ENCODE results near the gene THADA.

The THADA gene

DNA sequence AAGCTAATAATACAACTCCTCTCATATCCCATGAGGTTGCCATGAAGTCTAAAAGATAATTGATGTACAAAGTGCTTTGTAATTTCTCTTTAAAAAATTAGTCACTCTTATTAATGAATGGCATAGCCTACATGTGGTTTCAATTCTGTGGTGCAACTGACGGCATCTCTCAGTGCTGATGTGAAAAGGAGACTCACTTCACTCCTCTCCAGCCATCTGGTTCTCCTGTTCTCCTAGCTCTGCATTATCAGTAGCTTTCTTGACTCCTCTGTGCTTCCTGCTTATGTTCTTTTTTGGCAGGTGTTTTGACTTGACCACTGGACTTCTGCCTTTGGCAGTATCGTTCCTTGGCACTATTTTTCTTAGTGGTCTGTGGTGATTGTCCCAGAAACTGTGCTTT lies 234.6 kb downstream of the THADA start:
- TF ChIP-seq, protein P1, sequence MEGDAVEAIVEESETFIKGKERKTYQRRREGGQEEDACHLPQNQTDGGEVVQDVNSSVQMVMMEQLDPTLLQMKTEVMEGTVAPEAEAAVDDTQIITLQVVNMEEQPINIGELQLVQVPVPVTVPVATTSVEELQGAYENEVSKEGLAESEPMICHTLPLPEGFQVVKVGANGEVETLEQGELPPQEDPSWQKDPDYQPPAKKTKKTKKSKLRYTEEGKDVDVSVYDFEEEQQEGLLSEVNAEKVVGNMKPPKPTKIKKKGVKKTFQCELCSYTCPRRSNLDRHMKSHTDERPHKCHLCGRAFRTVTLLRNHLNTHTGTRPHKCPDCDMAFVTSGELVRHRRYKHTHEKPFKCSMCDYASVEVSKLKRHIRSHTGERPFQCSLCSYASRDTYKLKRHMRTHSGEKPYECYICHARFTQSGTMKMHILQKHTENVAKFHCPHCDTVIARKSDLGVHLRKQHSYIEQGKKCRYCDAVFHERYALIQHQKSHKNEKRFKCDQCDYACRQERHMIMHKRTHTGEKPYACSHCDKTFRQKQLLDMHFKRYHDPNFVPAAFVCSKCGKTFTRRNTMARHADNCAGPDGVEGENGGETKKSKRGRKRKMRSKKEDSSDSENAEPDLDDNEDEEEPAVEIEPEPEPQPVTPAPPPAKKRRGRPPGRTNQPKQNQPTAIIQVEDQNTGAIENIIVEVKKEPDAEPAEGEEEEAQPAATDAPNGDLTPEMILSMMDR (IDR thresholded peaks at IDR 0.05), result no peak

DNA sequence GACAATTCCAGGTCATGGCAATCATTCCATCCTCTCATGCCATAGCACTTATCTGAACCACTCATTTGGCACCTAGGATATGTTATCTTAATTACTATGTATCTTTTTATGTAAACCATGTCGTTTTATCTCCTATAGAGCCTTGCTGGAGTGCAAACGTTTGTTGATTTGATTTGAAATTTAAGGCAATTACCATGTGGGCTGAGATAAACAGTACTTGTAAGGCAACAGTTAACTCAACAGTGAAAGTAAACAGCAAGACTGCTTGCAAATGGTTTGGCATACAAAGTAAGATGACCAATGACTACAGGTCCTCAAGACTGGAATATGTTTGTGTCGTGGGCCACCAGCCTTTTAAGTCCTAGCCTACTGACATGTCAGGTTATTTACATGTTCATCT lies 235.7 kb downstream of the THADA start:
- TF ChIP-seq, protein P1 (IDR thresholded peaks at IDR 0.05), result no peak

DNA sequence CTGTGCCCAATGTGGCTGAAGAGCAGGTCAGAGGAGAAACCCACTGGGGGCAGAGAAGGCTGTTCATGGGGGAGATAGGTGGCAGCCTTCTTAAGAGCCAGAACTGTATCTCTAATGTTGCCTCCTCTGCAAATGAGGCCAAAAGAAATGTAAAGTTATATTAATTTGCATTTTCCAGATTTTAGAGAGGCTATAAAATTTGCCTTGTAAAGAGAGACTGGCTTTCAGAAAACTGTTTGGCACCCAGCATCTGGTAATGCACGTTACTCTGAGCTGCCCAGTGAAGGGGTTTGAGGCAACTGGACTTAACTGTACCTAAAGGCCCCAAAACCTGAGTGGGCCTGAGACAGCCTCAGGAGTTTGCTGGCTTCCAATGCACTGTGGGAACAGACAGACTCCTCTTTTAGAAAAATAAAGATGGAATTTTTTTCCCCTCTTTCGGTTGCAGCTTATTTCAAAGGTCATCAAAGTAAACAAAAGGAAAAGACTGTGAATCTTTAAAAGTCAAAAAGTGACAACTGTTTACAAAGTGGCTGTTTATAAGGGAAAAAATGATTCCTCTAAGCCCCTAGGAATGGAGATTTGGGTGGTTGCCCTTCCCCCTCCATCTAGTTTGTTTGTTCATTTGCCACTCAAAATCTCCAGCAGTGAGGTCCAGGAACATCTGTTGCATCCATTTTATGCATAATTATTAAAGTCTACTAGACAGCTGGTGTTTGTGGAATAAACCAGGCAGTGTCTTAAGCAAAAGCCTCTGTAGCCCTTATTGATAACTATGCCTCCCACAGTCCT lies 237.2 kb downstream of the THADA start:
- TF ChIP-seq, protein P1 (IDR thresholded peaks at IDR 0.05), result no peak

DNA sequence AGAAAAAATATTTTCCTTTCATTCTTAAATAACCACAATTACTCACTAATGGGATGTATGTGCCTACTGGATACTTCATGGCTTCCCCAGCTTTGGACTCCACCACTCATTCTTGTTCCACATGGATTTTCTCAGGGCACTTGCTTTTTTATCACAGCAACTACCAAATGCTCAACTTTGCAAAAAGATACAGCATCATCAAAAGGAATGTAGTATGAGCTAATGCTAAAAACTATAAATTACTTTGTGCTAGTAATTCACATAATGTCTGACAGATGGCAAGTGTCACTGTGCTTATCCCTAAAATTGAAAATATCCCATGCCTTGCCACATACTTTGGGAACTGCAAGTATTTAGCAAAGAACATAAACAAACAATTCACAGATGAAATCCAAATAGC lies 239.1 kb downstream of the THADA start:
- TF ChIP-seq, protein P1 (IDR thresholded peaks at IDR 0.05), result no peak

DNA sequence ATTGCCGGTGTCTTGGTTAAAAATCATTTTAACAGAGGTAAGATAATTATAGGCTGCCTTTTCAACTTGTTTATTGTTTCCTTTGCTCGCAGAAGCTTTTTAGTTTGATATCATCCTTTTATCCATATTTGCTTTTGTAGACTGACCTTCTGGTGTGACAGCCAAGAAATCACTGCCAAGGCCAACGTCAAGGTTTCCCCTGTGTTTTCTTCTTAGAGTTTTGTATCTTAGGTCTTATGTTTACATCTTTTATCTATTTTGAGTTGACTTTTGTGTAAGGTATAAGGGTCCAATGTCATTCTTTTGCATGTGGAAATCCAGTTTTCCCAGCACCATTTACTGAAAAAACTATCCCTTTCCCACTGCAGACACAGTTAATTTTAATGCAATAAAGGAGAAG lies 240.4 kb downstream of the THADA start:
- TF ChIP-seq, protein P1 (IDR thresholded peaks at IDR 0.05), result no peak

DNA sequence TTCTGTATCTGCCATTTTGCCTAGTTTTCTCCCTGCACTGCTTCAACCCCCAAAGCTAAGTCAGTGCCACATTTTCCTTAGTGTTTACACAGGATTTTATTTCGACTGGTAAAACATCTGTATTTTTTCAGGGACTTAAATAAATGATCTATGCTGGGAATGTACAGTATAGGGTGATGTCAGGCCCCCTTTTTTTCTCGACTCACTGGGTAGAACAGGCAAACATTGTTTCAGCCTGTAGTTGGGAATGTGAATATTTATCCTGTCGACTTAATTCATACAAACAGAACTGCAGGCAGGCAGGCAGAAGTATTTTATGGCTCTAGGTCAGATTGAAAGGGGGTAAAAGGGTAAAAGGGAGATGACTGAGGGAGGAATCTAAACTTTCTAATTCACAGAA lies 245.9 kb downstream of the THADA start:
- TF ChIP-seq, protein P1 (IDR thresholded peaks at IDR 0.05), result no peak

DNA sequence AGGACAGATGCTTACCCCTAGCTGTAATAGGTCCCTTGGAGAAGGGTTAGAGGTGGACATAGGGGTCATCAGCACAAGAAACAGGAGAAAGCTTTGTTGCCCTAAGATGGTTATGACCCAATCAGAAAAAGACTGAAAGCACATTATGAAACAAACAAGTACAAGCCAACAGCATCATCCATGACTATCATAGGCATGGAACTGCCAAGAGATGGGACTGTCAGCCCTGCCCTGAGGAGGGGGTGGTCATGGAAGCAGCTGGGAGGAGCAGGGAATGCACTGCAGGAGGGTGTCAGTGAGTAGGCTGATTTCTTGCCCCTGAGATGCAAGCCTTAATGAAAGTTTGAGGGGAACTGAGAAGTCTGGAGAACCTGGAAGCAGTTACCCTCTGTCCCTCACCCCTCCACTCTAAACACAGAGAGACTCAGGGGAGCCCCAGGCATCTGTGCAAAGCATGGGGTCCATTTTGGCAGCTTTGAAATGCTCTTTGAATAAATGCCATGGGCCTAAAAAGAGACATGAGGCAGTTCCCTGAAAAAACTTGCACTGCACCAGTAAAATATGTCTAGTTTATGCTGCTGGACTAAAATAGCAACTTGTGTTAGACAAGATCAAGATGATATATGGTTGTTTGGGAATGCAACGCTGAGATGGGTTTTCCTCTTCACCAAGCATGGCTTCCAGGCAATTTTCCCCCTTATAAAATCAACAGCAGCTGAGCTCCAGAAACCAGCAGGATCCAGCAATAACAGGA lies 246.8 kb downstream of the THADA start:
- TF ChIP-seq, protein P1 (IDR thresholded peaks at IDR 0.05), result no peak

Measured in LNCAP (cell line).